ENCODE data around the gene WWTR1.

WWTR1 gene

DNA sequence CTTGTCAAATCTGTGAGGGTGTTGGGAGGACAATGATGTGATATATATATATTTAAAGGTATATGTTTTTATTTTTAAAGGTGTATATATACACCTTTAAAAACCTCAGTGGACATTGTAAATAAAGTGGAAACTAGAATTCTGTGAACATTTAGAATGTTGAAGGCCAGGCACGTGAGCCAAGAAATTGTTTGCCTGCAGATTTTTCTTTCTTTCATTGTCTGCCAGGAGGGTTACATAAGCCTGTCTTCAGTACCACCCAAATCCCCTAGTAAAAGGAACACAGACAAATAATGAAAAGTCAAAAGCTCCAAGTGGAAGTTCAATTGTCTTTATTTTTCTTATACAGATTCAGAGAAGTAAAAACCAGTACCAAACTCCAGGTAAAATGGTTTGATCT lies 140.9 kb downstream of the WWTR1 start:
- ATAC-seq (replicated peaks) (no peak), DNase-seq (no peak)
- no peak overlapping the region for H3K4me3 Mint-ChIP-seq
- no peaks in the 10 kb centered on the region for H3K36me3 Mint-ChIP-seq
- H3K9me3 Mint-ChIP-seq: no peaks in the 10 kb centered on the region
- H3K4me1 Mint-ChIP-seq: peaks cover 7 to 8% of the 10 kb centered on the region in 2 donors
- no peak overlapping the region for H3K27ac Mint-ChIP-seq
- H3K27me3 Mint-ChIP-seq: peaks cover 9 to 19% of the 10 kb centered on the region in 2 donors

DNA sequence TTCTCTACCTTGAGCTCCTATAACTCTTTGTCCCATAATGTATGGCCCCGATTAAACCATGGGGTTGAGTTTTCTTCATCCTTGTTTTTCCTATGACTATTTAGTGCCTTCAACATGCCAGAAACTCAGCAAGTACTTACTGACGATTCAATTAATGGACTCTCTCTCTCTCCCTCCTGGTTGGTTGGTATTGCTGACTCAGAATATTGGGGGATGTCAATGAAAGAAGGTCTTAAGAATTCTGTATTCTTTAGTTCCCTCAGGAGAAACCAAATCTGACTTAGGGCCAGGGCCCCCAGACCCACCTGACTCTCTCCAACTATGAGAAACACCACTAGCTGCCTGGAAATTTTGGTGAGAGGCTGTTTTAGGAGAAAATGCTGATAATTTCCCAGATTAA lies 142.6 kb downstream of the WWTR1 start:
- no peaks in the 10 kb centered on the region for H3K9me3 Mint-ChIP-seq
- no peaks in the 10 kb centered on the region for H3K36me3 Mint-ChIP-seq
- peaks cover 20 to 31% of the 10 kb centered on the region in 2 donors for H3K27me3 Mint-ChIP-seq
- no peak for ATAC-seq (replicated peaks)
- no peak overlapping the region for H3K4me3 Mint-ChIP-seq
- DNase-seq: no peak
- H3K4me1 Mint-ChIP-seq: peaks cover 7 to 8% of the 10 kb centered on the region in 2 donors
- no peak overlapping the region for H3K27ac Mint-ChIP-seq

DNA sequence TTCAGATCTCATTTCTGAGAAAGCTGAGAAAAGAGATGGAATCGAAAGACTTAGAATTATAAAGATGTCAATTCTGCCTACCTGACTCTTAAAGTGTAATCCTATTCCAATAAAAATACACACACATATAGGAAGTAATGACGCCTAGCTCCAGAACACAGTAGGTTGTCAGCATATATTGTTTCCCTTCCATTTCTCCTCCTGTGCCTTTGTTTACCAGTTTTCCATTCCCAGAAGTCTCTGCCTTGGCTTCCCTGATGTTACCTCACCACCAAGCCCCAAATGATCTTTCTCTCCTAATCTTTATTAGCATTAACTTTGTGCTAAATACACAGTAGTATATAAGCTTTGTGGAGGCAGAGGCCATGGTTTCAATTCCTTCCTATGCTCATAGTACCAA lies 143.4 kb downstream of the WWTR1 start:
- Mint-ChIP-seq H3K27me3 (peaks cover 20 to 32% of the 10 kb centered on the region in 2 donors), H3K4me1 (peaks cover 7 to 8% of the 10 kb centered on the region in 2 donors), H3K4me3 (no peak overlapping the region), H3K9me3 (no peaks in the 10 kb centered on the region), H3K27ac (no peak overlapping the region), H3K36me3 (no peaks in the 10 kb centered on the region)
- no peak for ATAC-seq (replicated peaks)
- DNase-seq: no peak

DNA sequence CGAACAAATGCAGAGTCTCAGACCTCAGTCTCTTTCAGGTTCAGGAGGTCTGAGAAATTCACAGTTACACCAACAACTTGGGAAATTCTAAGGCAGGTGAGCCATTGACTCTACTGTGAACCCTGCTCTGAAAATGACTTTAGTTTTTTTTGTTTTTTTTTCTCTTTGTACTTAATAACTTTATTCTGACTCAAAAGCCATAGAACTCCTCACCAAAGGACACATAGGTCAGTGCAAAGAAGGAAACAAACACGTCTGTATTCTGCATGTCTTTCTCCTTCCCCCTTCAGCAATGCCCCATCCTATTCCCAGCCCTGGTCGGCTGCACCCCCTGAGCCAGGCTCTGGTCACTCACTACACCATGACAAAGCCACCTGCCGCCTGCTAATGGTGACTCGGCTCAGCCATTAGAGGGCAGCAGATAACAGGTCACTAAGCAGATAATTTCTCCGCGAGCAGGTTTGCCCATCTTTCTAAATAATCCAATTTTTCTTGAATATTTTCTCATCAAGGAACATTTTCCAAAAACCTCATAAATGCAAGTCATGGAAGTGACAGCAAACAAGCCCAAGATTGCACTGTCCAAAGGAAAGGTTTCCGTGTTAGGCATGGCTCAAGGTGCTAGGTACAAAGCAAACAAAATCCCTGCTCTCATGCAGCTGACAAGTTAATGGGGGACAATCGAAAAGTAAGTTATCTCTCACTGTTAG lies 145.6 kb downstream of the WWTR1 start:
- H3K4me3 Mint-ChIP-seq: no peak overlapping the region
- peaks cover 20 to 32% of the 10 kb centered on the region in 2 donors for H3K27me3 Mint-ChIP-seq
- ATAC-seq (replicated peaks) (peak; percentile 72 to 76), DNase-seq (no peak)
- H3K36me3 Mint-ChIP-seq: no peaks in the 10 kb centered on the region
- peaks cover 16 to 19% of the 10 kb centered on the region in 2 donors for H3K4me1 Mint-ChIP-seq
- no peaks in the 10 kb centered on the region for H3K9me3 Mint-ChIP-seq
- no peak overlapping the region for H3K27ac Mint-ChIP-seq

DNA sequence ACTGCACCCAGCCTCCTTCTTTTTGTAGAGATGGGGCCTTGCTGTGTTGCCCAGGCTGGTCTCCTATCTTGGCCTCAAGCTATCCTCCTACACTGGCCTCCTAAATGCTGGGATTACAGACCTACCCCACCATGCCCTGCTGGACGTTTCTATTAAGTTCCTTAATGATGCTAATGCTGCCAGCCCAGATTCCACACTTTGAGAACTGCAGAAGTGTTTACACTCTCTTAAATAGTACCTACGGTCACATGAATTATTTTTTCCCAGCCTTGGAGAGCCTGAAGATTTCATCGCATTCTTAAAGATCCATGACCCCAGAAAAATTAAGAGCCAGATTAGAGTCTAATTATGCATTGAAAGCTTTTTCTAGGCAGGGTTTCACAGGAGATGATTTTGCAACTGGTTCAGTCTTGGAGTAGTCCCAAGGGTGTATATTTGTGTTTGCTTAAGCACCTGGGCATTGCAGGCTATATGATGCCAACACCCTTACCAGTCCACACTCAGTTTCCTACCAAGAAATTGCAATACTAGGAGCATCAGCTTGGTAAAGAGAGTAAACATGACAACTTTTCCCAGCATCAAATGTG lies 146.7 kb downstream of the WWTR1 start:
- ATAC-seq (replicated peaks) (no peak), DNase-seq (no peak)
- Mint-ChIP-seq H3K27ac (no peak overlapping the region), H3K36me3 (no peaks in the 10 kb centered on the region), H3K27me3 (peaks cover 25 to 37% of the 10 kb centered on the region in 2 donors), H3K4me3 (no peak overlapping the region), H3K9me3 (no peaks in the 10 kb centered on the region), H3K4me1 (peaks cover 16 to 19% of the 10 kb centered on the region in 2 donors)

DNA sequence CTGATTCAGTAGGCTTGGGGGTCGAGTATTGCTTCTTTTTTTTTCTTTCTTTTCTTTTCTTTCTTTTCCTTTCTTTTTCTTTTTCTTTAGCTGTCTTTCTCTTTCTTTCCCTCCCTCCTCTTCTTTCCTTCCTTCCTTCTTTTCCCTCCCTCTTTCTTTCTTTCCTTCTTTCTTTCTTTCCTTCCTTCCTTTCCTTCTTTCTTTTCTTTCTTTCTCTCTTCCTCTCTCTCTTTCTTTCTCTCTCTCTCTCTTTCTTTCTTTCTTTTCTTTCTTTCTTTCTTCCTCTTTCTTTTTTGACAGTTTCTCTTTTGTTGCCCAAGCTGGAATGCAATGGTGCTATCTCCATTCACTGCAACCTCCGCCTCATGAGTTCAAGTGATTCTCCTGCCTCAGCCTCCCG lies 147.3 kb downstream of the WWTR1 start:
- ATAC-seq (replicated peaks) (no peak), DNase-seq (no peak)
- H3K27me3 Mint-ChIP-seq: peaks cover 25 to 37% of the 10 kb centered on the region in 2 donors
- no peaks in the 10 kb centered on the region for H3K36me3 Mint-ChIP-seq
- H3K4me3 Mint-ChIP-seq: no peak overlapping the region
- peaks cover 16 to 19% of the 10 kb centered on the region in 2 donors for H3K4me1 Mint-ChIP-seq
- H3K27ac Mint-ChIP-seq: no peak overlapping the region
- no peaks in the 10 kb centered on the region for H3K9me3 Mint-ChIP-seq

DNA sequence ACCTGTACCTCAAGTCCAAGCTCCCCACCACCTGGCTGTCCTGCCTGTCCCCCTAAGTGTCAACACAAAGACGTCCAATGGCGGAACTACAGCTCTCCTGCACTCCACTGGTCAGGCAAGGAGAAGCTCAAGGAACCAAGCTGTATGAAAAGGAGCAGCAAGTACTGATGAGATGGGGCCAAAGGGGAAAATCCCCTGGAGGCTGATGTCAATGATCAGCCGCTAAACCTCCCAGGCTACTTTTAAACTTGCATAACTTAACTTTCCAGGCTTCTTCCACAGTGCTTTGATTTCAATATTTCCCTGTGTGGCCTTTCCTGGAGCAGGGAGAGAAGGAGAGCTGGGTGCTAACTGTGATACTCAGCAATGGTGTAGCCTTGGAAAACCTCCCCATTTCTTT lies 148.3 kb downstream of the WWTR1 start:
- Mint-ChIP-seq H3K27me3 (peaks cover 25 to 30% of the 10 kb centered on the region in 2 donors), H3K36me3 (no peaks in the 10 kb centered on the region), H3K27ac (no peak overlapping the region), H3K4me3 (no peak overlapping the region), H3K9me3 (no peaks in the 10 kb centered on the region), H3K4me1 (peaks cover 16 to 19% of the 10 kb centered on the region in 2 donors)
- no peak for ATAC-seq (replicated peaks)
- DNase-seq: no peak

DNA sequence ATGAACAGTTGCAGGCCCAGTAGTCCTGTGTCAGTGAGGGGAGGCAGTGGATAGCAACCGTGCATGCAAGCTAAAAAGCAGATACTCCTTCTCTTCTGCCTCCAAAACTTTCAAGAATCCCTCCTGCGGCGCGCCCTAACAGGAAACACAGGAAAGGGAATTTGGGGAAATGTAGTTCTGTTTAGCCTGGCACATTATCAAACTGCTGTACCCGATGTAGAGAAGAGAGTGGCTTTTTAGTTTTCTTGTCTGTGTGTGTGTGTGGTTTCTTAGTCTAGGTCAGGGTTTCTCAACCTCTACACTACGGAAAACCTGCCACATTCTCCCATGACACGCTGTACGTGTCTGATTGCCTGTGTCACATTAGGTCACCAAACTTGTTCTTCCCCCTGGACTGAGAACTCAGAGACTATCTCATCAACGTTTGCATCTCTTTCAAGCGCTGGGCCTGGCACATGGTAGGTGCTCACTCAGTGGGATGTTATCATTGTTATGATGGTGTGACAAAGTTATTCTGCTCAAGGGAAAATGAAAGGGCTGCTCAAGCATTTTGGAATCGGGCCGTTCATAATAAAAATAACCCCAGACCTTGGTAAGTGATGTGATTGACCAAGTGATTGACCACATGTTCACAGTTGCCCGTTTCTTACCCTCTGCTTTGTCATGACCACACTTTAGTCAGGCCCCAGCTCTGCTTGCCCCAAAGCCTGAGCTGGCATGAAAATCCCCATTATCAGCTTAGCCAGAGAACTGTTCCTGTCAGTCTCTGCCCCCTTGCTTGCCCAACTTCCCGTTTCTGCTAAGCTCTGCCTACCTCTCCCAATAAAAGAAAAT lies 150.1 kb downstream of the WWTR1 start:
- Mint-ChIP-seq H3K4me3 (peak overlapping the region; percentile 10 to 45), H3K27me3 (peaks cover 24 to 26% of the 10 kb centered on the region in 2 donors), H3K27ac (peak overlapping the region; percentile 56), H3K9me3 (no peaks in the 10 kb centered on the region), H3K36me3 (no peaks in the 10 kb centered on the region), H3K4me1 (peaks cover 15 to 19% of the 10 kb centered on the region in 2 donors)
- no peak for DNase-seq
- ATAC-seq (replicated peaks): peak; percentile 64 to 75

DNA sequence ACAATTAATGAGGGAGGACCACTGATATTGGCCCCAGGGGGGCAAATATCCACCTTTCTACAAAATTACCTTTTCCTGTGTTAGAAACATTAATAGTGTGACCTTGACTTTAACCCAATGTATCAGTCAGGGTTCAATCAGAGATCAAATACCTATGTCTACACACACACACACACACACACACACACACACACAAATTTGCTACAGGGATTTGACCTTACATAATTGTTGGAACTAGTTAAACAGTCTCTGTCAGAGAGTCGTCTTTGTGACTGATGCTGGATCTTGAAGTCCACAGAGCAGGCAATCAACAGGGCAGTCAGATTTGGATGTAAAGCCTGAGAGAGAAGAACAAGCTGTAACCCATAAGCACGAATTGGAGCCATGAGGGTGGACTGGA lies 150.9 kb downstream of the WWTR1 start:
- Mint-ChIP-seq H3K4me1 (peaks cover 8 to 13% of the 10 kb centered on the region in 2 donors), H3K27ac (no peak overlapping the region), H3K9me3 (no peaks in the 10 kb centered on the region), H3K4me3 (no peak overlapping the region), H3K36me3 (no peaks in the 10 kb centered on the region), H3K27me3 (peaks cover 16 to 19% of the 10 kb centered on the region in 2 donors)
- no peak for ATAC-seq (replicated peaks)
- no peak for DNase-seq

DNA sequence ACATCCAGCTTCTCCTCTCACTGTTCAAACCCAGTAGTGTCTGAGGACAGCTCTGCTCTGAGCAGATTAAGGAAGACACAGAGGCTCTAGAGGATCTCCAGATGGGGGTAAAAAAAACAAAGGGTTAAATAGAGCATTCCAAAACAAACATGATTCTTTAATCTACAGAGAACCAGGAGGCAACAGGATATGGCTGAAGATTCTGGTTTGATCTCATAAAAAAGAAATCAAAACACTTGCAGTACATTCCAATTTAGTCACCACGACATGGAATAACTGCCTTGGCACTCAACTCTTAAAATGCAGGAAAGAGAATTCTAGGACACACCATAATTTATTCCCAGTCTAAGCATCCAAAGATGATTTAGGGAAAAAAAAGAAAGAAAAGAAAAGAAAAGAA lies 151.3 kb downstream of the WWTR1 start:
- Mint-ChIP-seq H3K27ac (no peak overlapping the region), H3K36me3 (no peaks in the 10 kb centered on the region), H3K9me3 (no peaks in the 10 kb centered on the region), H3K4me3 (no peak overlapping the region), H3K27me3 (peaks cover 16 to 18% of the 10 kb centered on the region in 2 donors), H3K4me1 (peaks cover 8 to 12% of the 10 kb centered on the region in 2 donors)
- no peak for DNase-seq
- ATAC-seq (replicated peaks): no peak

DNA sequence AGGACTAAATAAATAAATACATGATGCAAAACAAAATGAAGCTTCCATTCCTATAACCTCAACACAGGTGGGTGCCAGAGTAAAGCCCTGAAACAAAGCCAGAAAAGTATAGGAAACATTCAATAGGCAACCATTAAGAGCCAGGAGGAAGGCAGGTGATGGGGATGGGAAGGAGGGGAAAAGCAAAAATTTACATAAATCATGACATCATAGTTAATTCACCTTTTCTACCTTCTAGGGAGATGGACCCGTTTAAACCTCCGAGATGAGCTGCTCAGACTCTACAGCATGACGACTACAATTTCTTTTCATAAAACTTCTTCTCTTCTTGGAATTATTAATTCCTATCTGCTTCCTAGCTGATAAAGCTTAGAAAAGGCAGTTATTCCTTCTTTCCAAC lies 155.4 kb downstream of the WWTR1 start:
- H3K4me1 Mint-ChIP-seq: peaks cover 2 to 3% of the 10 kb centered on the region in 2 donors
- H3K9me3 Mint-ChIP-seq: no peaks in the 10 kb centered on the region
- H3K27ac Mint-ChIP-seq: no peak overlapping the region
- no peak for DNase-seq
- peaks cover 5 to 6% of the 10 kb centered on the region in 2 donors for H3K27me3 Mint-ChIP-seq
- no peaks in the 10 kb centered on the region for H3K36me3 Mint-ChIP-seq
- no peak overlapping the region for H3K4me3 Mint-ChIP-seq
- no peak for ATAC-seq (replicated peaks)

DNA sequence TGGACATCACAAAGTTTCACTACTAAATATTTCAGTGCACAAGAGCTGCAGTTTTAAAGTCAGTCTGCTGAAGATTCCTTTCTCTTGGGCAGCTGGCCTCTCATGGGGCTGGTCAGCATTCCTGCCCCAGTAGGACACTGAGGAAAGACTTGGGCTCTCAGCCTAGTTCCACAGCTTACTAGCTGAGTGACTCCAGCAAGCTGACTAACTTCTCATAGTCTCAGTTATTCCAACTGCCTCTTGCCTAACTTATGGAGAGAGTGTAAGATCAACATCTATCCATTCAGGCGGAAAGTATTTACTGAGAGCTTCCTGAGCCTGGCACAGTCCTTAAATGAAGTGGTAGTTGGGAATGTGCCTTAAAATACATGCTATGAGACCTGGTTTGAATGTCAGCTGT lies 156.3 kb downstream of the WWTR1 start:
- Mint-ChIP-seq H3K4me3 (no peak overlapping the region), H3K9me3 (no peaks in the 10 kb centered on the region), H3K27me3 (peaks cover 1 to 3% of the 10 kb centered on the region in 2 donors), H3K4me1 (no peaks in the 10 kb centered on the region), H3K27ac (no peak overlapping the region), H3K36me3 (no peaks in the 10 kb centered on the region)
- no peak for DNase-seq
- no peak for ATAC-seq (replicated peaks)

DNA sequence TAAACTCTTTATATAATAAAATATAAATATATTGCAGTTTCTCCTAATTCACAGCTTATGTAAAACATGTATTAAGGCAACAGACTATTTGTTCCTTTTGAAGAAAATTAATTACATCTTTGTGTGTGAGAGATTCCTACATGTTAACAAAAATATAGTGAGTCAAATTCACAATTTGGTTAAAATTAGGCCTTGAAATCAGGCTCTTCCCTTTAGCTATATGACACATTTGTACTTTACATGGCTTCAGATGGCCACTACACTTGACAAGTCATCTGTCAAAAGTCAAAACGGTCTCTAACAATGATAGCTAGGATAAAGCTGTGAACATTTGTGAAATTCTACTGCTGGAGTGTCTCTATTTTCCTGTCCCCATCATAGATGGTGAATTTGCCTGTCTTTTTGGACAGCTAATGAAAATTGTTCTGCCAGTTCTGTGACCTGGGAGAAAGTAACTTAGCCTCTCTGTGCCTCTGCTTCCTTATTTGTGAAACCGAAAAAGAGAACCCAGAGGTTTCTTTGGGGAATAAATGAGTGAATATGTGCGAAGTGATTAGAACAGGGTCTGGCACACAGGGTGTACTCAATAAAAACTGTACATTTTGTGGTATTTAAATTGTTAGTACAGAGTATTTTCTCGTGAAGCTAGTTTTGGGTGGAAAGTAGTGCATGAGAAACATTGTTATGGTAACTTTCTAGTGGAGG lies 159.7 kb downstream of the WWTR1 start:
- H3K4me1 Mint-ChIP-seq: peaks cover 0 to 2% of the 10 kb centered on the region in 2 donors
- no peaks in the 10 kb centered on the region for H3K9me3 Mint-ChIP-seq
- ATAC-seq (replicated peaks): no peak
- H3K36me3 Mint-ChIP-seq: no peaks in the 10 kb centered on the region
- no peak for DNase-seq
- peaks cover 10 to 18% of the 10 kb centered on the region in 2 donors for H3K27me3 Mint-ChIP-seq
- no peak overlapping the region for H3K4me3 Mint-ChIP-seq
- H3K27ac Mint-ChIP-seq: no peak overlapping the region

DNA sequence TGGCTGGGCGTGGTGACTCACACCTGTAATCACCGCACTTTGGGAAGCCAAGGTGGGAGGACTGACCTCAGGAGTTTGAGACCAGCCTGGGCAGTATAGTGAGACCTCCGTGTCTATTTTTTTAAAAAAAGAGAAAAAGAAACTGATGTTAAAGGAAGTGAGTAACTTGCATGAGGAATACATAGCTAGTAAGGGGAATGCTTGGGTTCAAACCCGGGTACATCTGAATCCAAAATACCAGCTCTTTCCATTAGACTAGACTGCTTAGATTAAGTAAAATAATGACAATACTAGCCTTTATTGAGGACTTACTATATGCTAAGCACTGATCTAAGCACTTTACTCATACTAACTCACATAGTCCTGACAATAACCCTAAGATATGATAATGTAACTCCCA lies 160.9 kb downstream of the WWTR1 start:
- H3K36me3 Mint-ChIP-seq: no peaks in the 10 kb centered on the region
- H3K4me3 Mint-ChIP-seq: no peak overlapping the region
- no peak for DNase-seq
- H3K4me1 Mint-ChIP-seq: peaks cover 0 to 2% of the 10 kb centered on the region in 2 donors
- ATAC-seq (replicated peaks): no peak
- H3K9me3 Mint-ChIP-seq: no peaks in the 10 kb centered on the region
- H3K27ac Mint-ChIP-seq: no peak overlapping the region
- peaks cover 11 to 25% of the 10 kb centered on the region in 2 donors for H3K27me3 Mint-ChIP-seq

Data from stimulated activated naive B cell treated with anti-CD40 and anti-IgM and Interleukin-4, amounts not matched to agents 10 μg/mL and 1 μg/mL and 100 μg/mL, for 72 hours (primary cell).